ENCODE measurements around the gene HSPB1.

HSPB1 gene

DNA sequence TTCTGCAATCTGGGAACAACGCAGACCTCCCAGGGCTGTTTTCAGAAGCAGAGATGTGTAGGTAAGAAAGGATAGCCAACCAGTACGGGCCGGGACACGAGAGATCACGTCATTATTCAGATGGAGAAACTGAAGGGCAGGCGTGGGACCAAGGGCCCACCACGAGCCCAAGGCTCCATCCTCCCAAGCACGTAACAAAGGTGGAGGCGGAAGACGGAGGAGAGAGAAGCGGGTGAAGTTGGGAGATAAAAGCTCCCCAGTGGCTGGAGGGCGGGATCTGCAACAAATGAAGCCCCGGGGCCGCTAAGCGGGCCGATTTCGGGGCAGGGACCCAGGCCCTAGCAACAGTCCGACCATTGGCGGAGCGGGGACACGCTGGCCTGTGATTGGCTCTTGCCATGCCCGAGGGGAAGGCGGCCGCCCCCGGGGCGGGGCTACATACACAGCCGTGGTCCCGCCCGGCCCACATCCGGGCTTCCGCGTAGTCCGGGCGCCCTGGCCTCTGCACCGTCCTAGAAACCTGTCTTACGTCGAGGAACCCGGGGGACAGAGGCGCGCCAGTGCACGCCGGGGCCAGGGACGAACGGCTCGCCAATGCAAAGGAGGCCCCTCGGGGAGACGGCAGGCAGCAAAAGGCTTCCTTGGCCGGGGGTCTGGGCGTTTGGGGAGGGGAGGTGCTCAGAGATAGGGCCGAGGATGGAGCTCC is 15.5 kb downstream of the HSPB1 start:
- Histone ChIP-seq H3K23ac (ENCODE audit: low read length in 2 of 2) (peak overlapping the region in 1 of 2 experiments; percentile 91), H3K14ac (ENCODE audit: low read length in 2 of 2) (peak overlapping the region in 1 of 2 experiments; percentile 86), H2BK15ac (ENCODE audit: low read depth, poor library complexity, severe bottlenecking) (peak overlapping the region; percentile 99), H2BK5ac (ENCODE audit: low read depth, low read length, poor library complexity, severe bottlenecking) (peak overlapping the region; percentile 97), H3K4me2 (ENCODE audit: low read length, poor library complexity, severe bottlenecking) (peak overlapping the region; percentile 91), H3K4ac (ENCODE audit: low read depth in 1 of 2, low read length in 2 of 2) (peak overlapping the region; percentile 96 to 98), H4K91ac (ENCODE audit: low read length) (peak overlapping the region; percentile 95), H2AK5ac (ENCODE audit: low read length, severe bottlenecking) (peak overlapping the region; percentile 80), H3K27me3 (ENCODE audit: control insufficient read depth in 1 of 2, insufficient read depth in 1 of 2, low read length in 2 of 2) (no peaks in the 10 kb centered on the region), H3K18ac (ENCODE audit: low read depth in 1 of 2, low read length in 2 of 2) (peak overlapping the region; percentile 96), H4K8ac (ENCODE audit: low read length) (peak overlapping the region; percentile 98), H3K4me1 (ENCODE audit: control insufficient read depth, insufficient read depth, low read depth, low read length) (peaks cover 14% of the 10 kb centered on the region), H2BK120ac (ENCODE audit: low read depth, low read length) (peak overlapping the region; percentile 98), H3K27ac (ENCODE audit: low read length, poor library complexity, severe bottlenecking) (peak overlapping the region; percentile 99), H2AFZ (ENCODE audit: low read depth, low read length) (peak overlapping the region; percentile 49), H3K79me1 (replicated peaks; ENCODE audit: low read length, poor library complexity, severe bottlenecking) (peaks cover 5% of the 10 kb centered on the region), H3K9me3 (ENCODE audit: control insufficient read depth, low read length) (no peaks in the 10 kb centered on the region), H3K4me3 (ENCODE audit: insufficient read depth in 1 of 2, low read depth in 1 of 2, low read length in 2 of 2) (peak overlapping the region; percentile 72 to 89), H2BK12ac (ENCODE audit: low read length in 2 of 2) (peak overlapping the region; percentile 94 to 99), H3K36me3 (ENCODE audit: control insufficient read depth in 1 of 2, insufficient read depth in 2 of 2, low read depth in 1 of 2, low read length in 2 of 2) (peaks cover 8 to 14% of the 10 kb centered on the region in 2 experiments), H3K9ac (ENCODE audit: low read length) (peak overlapping the region; percentile 94)
- DNase-seq, result peak; percentile 97
- 2% methylated on average over 47 of the region's 50 CpGs for WGBS

DNA sequence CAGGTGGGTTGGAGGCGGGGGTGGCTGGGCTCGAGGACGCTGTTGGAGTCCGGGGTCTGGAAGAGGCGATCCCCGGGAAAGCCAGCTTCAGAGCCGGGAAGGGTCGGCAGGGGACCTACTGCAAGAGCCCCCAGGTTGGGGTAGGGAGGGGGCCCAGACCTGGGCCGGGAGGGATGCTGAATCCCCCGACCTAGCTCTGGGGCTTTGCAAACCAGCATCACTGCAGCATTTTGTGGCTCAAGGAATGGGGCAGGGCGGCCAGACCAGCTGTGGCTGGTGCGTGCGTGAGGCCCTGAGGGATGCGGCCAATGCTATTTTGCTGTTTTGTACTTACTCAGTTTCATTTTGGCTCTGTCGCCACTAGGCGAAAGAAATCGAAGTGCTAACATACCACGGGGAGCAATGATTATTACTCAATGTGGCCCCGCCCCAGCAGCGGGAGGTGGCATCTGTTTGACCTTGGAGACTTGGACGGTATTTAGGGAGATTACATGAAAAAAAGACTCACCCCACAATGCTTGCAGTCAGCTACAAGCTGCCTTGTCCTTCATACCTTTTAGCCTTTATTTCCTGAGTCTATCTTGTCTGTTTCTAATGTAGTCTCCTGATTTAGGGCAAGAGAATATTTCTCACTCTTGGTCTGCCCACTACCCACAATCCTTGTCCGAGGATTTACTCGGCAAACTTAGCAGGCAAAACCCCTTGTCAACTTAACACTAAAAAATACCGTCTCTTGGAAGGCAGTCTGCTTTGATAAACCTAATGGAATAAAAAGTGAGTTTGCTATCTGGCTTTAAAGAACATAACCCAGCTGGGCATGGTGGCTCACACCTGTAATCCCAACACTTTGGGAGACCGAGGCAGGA is 16.2 kb downstream of the HSPB1 start:
- Histone ChIP-seq H2AFZ (ENCODE audit: low read depth, low read length) (peak overlapping the region; percentile 49), H3K36me3 (ENCODE audit: control insufficient read depth in 1 of 2, insufficient read depth in 2 of 2, low read depth in 1 of 2, low read length in 2 of 2) (peaks cover 11 to 19% of the 10 kb centered on the region in 2 experiments), H2AK5ac (ENCODE audit: low read length, severe bottlenecking) (peak overlapping the region; percentile 80), H3K9ac (ENCODE audit: low read length) (peak overlapping the region; percentile 94), H2BK15ac (ENCODE audit: low read depth, poor library complexity, severe bottlenecking) (peak overlapping the region; percentile 99), H3K14ac (ENCODE audit: low read length in 2 of 2) (peak overlapping the region in 1 of 2 experiments; percentile 86), H3K18ac (ENCODE audit: low read depth in 1 of 2, low read length in 2 of 2) (peak overlapping the region; percentile 96), H3K4me2 (ENCODE audit: low read length, poor library complexity, severe bottlenecking) (peak overlapping the region; percentile 91), H3K79me1 (replicated peaks; ENCODE audit: low read length, poor library complexity, severe bottlenecking) (peaks cover 5% of the 10 kb centered on the region), H2BK12ac (ENCODE audit: low read length in 2 of 2) (peak overlapping the region; percentile 64 to 94), H2BK5ac (ENCODE audit: low read depth, low read length, poor library complexity, severe bottlenecking) (peak overlapping the region; percentile 97), H3K4me1 (ENCODE audit: control insufficient read depth, insufficient read depth, low read depth, low read length) (peaks cover 13% of the 10 kb centered on the region), H3K27ac (ENCODE audit: low read length, poor library complexity, severe bottlenecking) (peak overlapping the region; percentile 99), H3K4me3 (ENCODE audit: insufficient read depth in 1 of 2, low read depth in 1 of 2, low read length in 2 of 2) (peak overlapping the region; percentile 72 to 89), H3K27me3 (ENCODE audit: control insufficient read depth in 1 of 2, insufficient read depth in 1 of 2, low read length in 2 of 2) (no peaks in the 10 kb centered on the region), H3K9me3 (ENCODE audit: control insufficient read depth, low read length) (no peaks in the 10 kb centered on the region), H3K23ac (ENCODE audit: low read length in 2 of 2) (peak overlapping the region in 1 of 2 experiments; percentile 91), H4K8ac (ENCODE audit: low read length) (peak overlapping the region; percentile 98), H4K91ac (ENCODE audit: low read length) (peak overlapping the region; percentile 95), H3K4ac (ENCODE audit: low read depth in 1 of 2, low read length in 2 of 2) (peak overlapping the region; percentile 96 to 98), H2BK120ac (ENCODE audit: low read depth, low read length) (peak overlapping the region; percentile 98)
- DNase-seq, result peak; percentile 94
- 10% methylated on average over 25 of the region's 25 CpGs for WGBS

DNA sequence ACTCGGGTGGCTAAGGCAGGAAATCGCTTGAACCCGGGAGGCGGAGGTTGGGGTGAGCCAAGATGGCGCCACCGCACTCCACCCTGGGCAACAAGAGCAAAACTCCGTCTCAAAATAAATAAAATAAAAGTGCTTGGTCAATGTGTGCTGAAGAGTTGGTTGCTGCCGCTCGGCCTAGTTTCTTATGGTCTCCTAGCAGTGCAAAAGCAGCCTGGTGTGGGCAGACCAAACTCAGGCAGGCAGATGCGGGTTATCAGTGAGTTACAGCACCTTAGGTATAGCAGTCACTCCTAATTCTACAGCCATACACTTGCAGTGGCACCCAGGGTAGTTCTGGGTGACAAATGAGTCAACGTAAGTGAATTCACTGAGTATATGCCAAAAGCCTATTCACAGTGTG is 22.6 kb downstream of the HSPB1 start:
- DNase-seq, result no peak
- Histone ChIP-seq H2AK5ac (ENCODE audit: low read length, severe bottlenecking) (no peak overlapping the region), H3K79me1 (replicated peaks; ENCODE audit: low read length, poor library complexity, severe bottlenecking) (peaks cover 6% of the 10 kb centered on the region), H3K14ac (ENCODE audit: low read length in 2 of 2) (no peak overlapping the region), H2BK120ac (ENCODE audit: low read depth, low read length) (no peak overlapping the region), H3K4me1 (ENCODE audit: control insufficient read depth, insufficient read depth, low read depth, low read length) (peaks cover 2% of the 10 kb centered on the region), H4K91ac (ENCODE audit: low read length) (no peak overlapping the region), H3K36me3 (ENCODE audit: control insufficient read depth in 1 of 2, insufficient read depth in 2 of 2, low read depth in 1 of 2, low read length in 2 of 2) (peaks cover 43 to 72% of the 10 kb centered on the region in 2 experiments), H4K8ac (ENCODE audit: low read length) (no peak overlapping the region), H3K4me2 (ENCODE audit: low read length, poor library complexity, severe bottlenecking) (no peak overlapping the region), H2BK5ac (ENCODE audit: low read depth, low read length, poor library complexity, severe bottlenecking) (no peak overlapping the region), H3K9me3 (ENCODE audit: control insufficient read depth, low read length) (no peaks in the 10 kb centered on the region), H3K4me3 (ENCODE audit: insufficient read depth in 1 of 2, low read depth in 1 of 2, low read length in 2 of 2) (no peak overlapping the region), H2AFZ (ENCODE audit: low read depth, low read length) (no peak overlapping the region), H3K9ac (ENCODE audit: low read length) (no peak overlapping the region), H3K27me3 (ENCODE audit: control insufficient read depth in 1 of 2, insufficient read depth in 1 of 2, low read length in 2 of 2) (no peaks in the 10 kb centered on the region), H3K4ac (ENCODE audit: low read depth in 1 of 2, low read length in 2 of 2) (no peak overlapping the region), H2BK15ac (ENCODE audit: low read depth, poor library complexity, severe bottlenecking) (no peak overlapping the region), H2BK12ac (ENCODE audit: low read length in 2 of 2) (no peak overlapping the region), H3K23ac (ENCODE audit: low read length in 2 of 2) (no peak overlapping the region), H3K18ac (ENCODE audit: low read depth in 1 of 2, low read length in 2 of 2) (no peak overlapping the region), H3K27ac (ENCODE audit: low read length, poor library complexity, severe bottlenecking) (no peak overlapping the region)
- WGBS, result 96% methylated on average over 9 of the region's 11 CpGs

DNA sequence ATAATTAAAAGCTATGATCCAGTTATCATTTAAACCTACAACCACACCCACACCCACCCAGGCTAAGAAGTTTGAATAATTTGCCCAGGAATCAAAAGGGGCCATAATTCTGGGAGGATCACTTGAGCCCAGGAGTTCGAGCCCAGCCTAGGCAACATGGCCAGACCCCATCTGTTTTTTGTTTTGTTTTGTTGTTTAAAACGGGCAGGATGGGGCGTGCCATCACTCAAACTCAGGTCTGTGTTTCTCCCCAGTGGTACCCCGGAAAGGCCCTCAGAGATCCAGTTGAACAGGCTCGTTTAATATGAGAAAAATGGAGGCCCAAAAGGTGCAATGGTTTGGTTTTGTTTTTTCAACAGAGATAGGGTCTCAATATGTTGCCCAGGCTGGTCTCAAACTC is 23.3 kb downstream of the HSPB1 start:
- WGBS, result 96% methylated on average over 5 of the region's 5 CpGs
- DNase-seq, result no peak
- Histone ChIP-seq H3K4me2 (ENCODE audit: low read length, poor library complexity, severe bottlenecking) (no peak overlapping the region), H2BK5ac (ENCODE audit: low read depth, low read length, poor library complexity, severe bottlenecking) (no peak overlapping the region), H2BK12ac (ENCODE audit: low read length in 2 of 2) (no peak overlapping the region), H2AFZ (ENCODE audit: low read depth, low read length) (no peak overlapping the region), H3K18ac (ENCODE audit: low read depth in 1 of 2, low read length in 2 of 2) (no peak overlapping the region), H4K91ac (ENCODE audit: low read length) (no peak overlapping the region), H3K79me1 (replicated peaks; ENCODE audit: low read length, poor library complexity, severe bottlenecking) (peaks cover 3% of the 10 kb centered on the region), H3K4me3 (ENCODE audit: insufficient read depth in 1 of 2, low read depth in 1 of 2, low read length in 2 of 2) (no peak overlapping the region), H3K27ac (ENCODE audit: low read length, poor library complexity, severe bottlenecking) (no peak overlapping the region), H3K23ac (ENCODE audit: low read length in 2 of 2) (no peak overlapping the region), H3K9ac (ENCODE audit: low read length) (no peak overlapping the region), H4K8ac (ENCODE audit: low read length) (no peak overlapping the region), H3K36me3 (ENCODE audit: control insufficient read depth in 1 of 2, insufficient read depth in 2 of 2, low read depth in 1 of 2, low read length in 2 of 2) (peaks cover 42 to 76% of the 10 kb centered on the region in 2 experiments), H3K4ac (ENCODE audit: low read depth in 1 of 2, low read length in 2 of 2) (no peak overlapping the region), H3K9me3 (ENCODE audit: control insufficient read depth, low read length) (no peaks in the 10 kb centered on the region), H3K4me1 (ENCODE audit: control insufficient read depth, insufficient read depth, low read depth, low read length) (peaks cover 2% of the 10 kb centered on the region), H3K14ac (ENCODE audit: low read length in 2 of 2) (no peak overlapping the region), H2AK5ac (ENCODE audit: low read length, severe bottlenecking) (no peak overlapping the region), H2BK120ac (ENCODE audit: low read depth, low read length) (no peak overlapping the region), H3K27me3 (ENCODE audit: control insufficient read depth in 1 of 2, insufficient read depth in 1 of 2, low read length in 2 of 2) (no peaks in the 10 kb centered on the region), H2BK15ac (ENCODE audit: low read depth, poor library complexity, severe bottlenecking) (no peak overlapping the region)

All from mesenchymal stem cell (in vitro differentiated cells and primary cell).